Endodermal cell (in vitro differentiated cells): ENCODE results near the gene IZUMO4. TPM values are rescaled to one million over a fixed set of nuclear protein-coding genes. Genes with fewer than 3 reads are reported as not detected.

Experiments used
- DNase-seq: peaks from one replicate; pipeline ENCODE4 v3.0.0-alpha.2; 2017
- H3K27ac ChIP-seq: 2 replicates; pipeline ENCODE4 v1.5.1; 2013; ENCODE audit warnings: mild to moderate bottlenecking, low read depth, low read length, moderate library complexity
- H3K27me3 ChIP-seq: 2 replicates; pipeline ENCODE4 v1.6.1; 2013; ENCODE audit warnings: mild to moderate bottlenecking, low read length, moderate library complexity; ENCODE audit not compliant: insufficient read depth, control insufficient read depth, poor library complexity, severe bottlenecking
- H3K36me3 ChIP-seq: 2 replicates; pipeline ENCODE4 v1.7.0; 2013; ENCODE audit warnings: mild to moderate bottlenecking, low read length, moderate library complexity; ENCODE audit not compliant: control insufficient read depth, insufficient read depth
- H3K4me1 ChIP-seq: one replicate; pipeline ENCODE4 v1.7.0; 2013; ENCODE audit warnings: low read length; ENCODE audit not compliant: control insufficient read depth, insufficient read depth
- H3K4me3 ChIP-seq: 2 replicates; pipeline ENCODE4 v1.5.1; 2013; ENCODE audit warnings: mild to moderate bottlenecking, low read length, moderate library complexity
- H3K9ac ChIP-seq: 2 replicates; pipeline ENCODE4 v1.6.1; 2013; ENCODE audit warnings: mild to moderate bottlenecking, low read length, moderate library complexity; ENCODE audit not compliant: poor library complexity, severe bottlenecking; ENCODE audit errors: extremely low read depth
- H3K9me3 ChIP-seq: 2 replicates; pipeline ENCODE4 v1.6.1; 2013; ENCODE audit warnings: mild to moderate bottlenecking, low read length, moderate library complexity; ENCODE audit not compliant: control insufficient read depth
- H3K27ac Mint-ChIP-seq: 2 replicates; pipeline ENCODE4 v1.8.0; 2020; ENCODE audit warnings: mixed read lengths
- H3K27me3 Mint-ChIP-seq: 2 replicates; pipeline ENCODE4 v1.8.0; 2021; ENCODE audit warnings: mild to moderate bottlenecking, mixed read lengths; ENCODE audit not compliant: insufficient read depth
- H3K36me3 Mint-ChIP-seq: 2 replicates; pipeline ENCODE4 v1.8.0; 2020; ENCODE audit warnings: low read depth, mixed read lengths
- H3K4me1 Mint-ChIP-seq: 2 replicates; pipeline ENCODE4 v1.8.0; 2020; ENCODE audit warnings: mixed read lengths
- H3K4me3 Mint-ChIP-seq: 2 replicates; pipeline ENCODE4 v1.8.0; 2020; ENCODE audit warnings: mild to moderate bottlenecking, moderate library complexity, mixed read lengths
- H3K9me3 Mint-ChIP-seq: 2 replicates; pipeline ENCODE4 v1.8.0; 2020; ENCODE audit warnings: mild to moderate bottlenecking, mixed read lengths
- CTCF ChIP-seq: fragments of 200-600 bp; sonication (generic); conservative IDR thresholded peaks from 2 replicates; pipeline ENCODE4 v1.5.0; 2021; ENCODE audit warnings: antibody characterized with exemption, mild to moderate bottlenecking
- WGBS, 2 experiments: methylation state at CpG; one replicate each; pipeline versions ENCODE4 v1.1.5 to v1.1.7; 2013; ENCODE audit warnings: missing lambda C conversion rate in 2 of 2, mixed read lengths in 1 of 2; ENCODE audit not compliant: insufficient coverage in 1 of 2, insufficient read length in 1 of 2; 5-methylcytosine and 5-hydroxymethylcytosine counted together
- total RNA-seq, 2 donors: library from RNA; stranded (reverse); fragmentation: NEBNext Ultra II Directional in 1 of 2; extraction: Animal tissue kit (Norgen Biotek cat#: 25700) in 1 of 2; gene quantifications; 2 replicates in 1 of 2; 3 replicates in 1 of 2; pipeline ENCODE4 v1.2.1, GENCODE V29; 2021

Gene IZUMO4
- total RNA-seq, 2 donors from 2014 or later = 4.3 to 5.4 TPM

GRCh38 chr19:2048104-2048958 lies 48.4 kb upstream of the IZUMO4 start:
- Histone ChIP-seq H3K27ac (no peak overlapping the region), H3K9ac (no peak overlapping the region)

GRCh38 chr19:2048959-2049740 lies 47.6 kb upstream of the IZUMO4 start:
- Histone ChIP-seq H3K27me3 (no peaks in the 10 kb centered on the region), H3K4me3 (peak overlapping the region; percentile 88), H3K9me3 (no peaks in the 10 kb centered on the region), H3K9ac (peak overlapping the region; percentile 77), H3K4me1 (peaks cover 10% of the 10 kb centered on the region), H3K36me3 (peaks cover 13% of the 10 kb centered on the region), H3K27ac (no peak overlapping the region)
- TF ChIP-seq CTCF = no peak
- no peaks in the 10 kb centered on the region for H3K4me1 Mint-ChIP-seq
- peak overlapping the region; percentile 66 for H3K4me3 Mint-ChIP-seq
- DNase-seq = no peak
- WGBS, 2 experiments = 91% methylated on average over 19 to 27 of the region's 27 CpGs
- H3K36me3 Mint-ChIP-seq = peaks cover 4% of the 10 kb centered on the region
- H3K9me3 Mint-ChIP-seq = no peaks in the 10 kb centered on the region
- no peaks in the 10 kb centered on the region for H3K27me3 Mint-ChIP-seq
- no peak overlapping the region for H3K27ac Mint-ChIP-seq

More at GRCh38 chr19:2048104-2048958, 48.4 kb upstream of the IZUMO4 start:
- Mint-ChIP-seq H3K4me3 (no peak overlapping the region), H3K27ac (no peak overlapping the region), H3K9me3 (no peaks in the 10 kb centered on the region), H3K27me3 (no peaks in the 10 kb centered on the region), H3K36me3 (peaks cover 6% of the 10 kb centered on the region), H3K4me1 (no peaks in the 10 kb centered on the region)
- H3K4me1 ChIP-seq = peaks cover 10% of the 10 kb centered on the region
- no peak for DNase-seq
- H3K27me3 ChIP-seq = no peaks in the 10 kb centered on the region
- H3K9me3 ChIP-seq = no peaks in the 10 kb centered on the region
- no peak overlapping the region for H3K4me3 ChIP-seq
- 90 to 91% methylated on average over 11 to 15 of the region's 17 CpGs for WGBS, 2 experiments
- TF ChIP-seq CTCF = no peak
- peaks cover 14% of the 10 kb centered on the region for H3K36me3 ChIP-seq

- H3K4me1 ChIP-seq = peaks cover 10% of the 10 kb centered on the region
- no peaks in the 10 kb centered on the region for H3K27me3 Mint-ChIP-seq
- no peak for DNase-seq
- no peaks in the 10 kb centered on the region for H3K4me1 Mint-ChIP-seq
- peak overlapping the region; percentile 58 for H3K27ac Mint-ChIP-seq
- peaks cover 2% of the 10 kb centered on the region for H3K36me3 Mint-ChIP-seq
- peak overlapping the region; percentile 66 for H3K4me3 Mint-ChIP-seq
- H3K27me3 ChIP-seq = no peaks in the 10 kb centered on the region
- H3K9me3 Mint-ChIP-seq = no peaks in the 10 kb centered on the region
- H3K27ac ChIP-seq = no peak overlapping the region
- no peak for TF ChIP-seq CTCF
- H3K9ac ChIP-seq = peak overlapping the region; percentile 77
- H3K4me3 ChIP-seq = peak overlapping the region; percentile 88
- WGBS, 2 experiments = 10 to 17% methylated on average over 4 to 16 of the region's 16 CpGs
- H3K9me3 ChIP-seq = no peaks in the 10 kb centered on the region
- H3K36me3 ChIP-seq = peaks cover 13% of the 10 kb centered on the region
Observed at GRCh38 chr19:2049741-2050348, 46.9 kb upstream of the IZUMO4 start.
